Heart left ventricle (tissue), 16 donors: ENCODE data around the gene ZFAND6. TPM values are rescaled to one million over a fixed set of nuclear protein-coding genes. Genes with fewer than 3 reads are reported as not detected.
"Not testable (repeated sequence)": the region's sequence is repeated elsewhere in the genome, so short reads cannot be mapped to it uniquely, and the experiment has no call there.

Experiments used
- ATAC-seq, 4 donors: fragments of 200-7000 bp; cut with Tn5 transposase; one replicate each; pipeline ENCODE4 v1.9.1; 2020 to 2022; ENCODE audit warnings: moderate library complexity in 4 of 4, mild to moderate bottlenecking in 3 of 4, moderate number of reproducible peaks in 1 of 4
- DNase-seq, 5 donors: peaks; one replicate each; pipeline ENCODE4 v3.0.0-alpha.2; 2020
- H3K27ac ChIP-seq, 12 donors: fragments of 200-600 bp; sonication (generic) in 4 of 12; one replicate each; pipeline versions ENCODE4 v1.5.0 to v1.8.0; 2016 to 2022; ENCODE audit warnings: mild to moderate bottlenecking in 2 of 12
- H3K27me3 ChIP-seq, 9 donors: fragments of 200-600 bp; sonication (generic) in 2 of 9; one replicate each; pipeline versions ENCODE4 v1.5.1 to v1.8.0; 2016 to 2022; ENCODE audit warnings: mild to moderate bottlenecking in 3 of 9
- H3K36me3 ChIP-seq, 9 donors: fragments of 200-600 bp; sonication (generic) in 2 of 9; one replicate each; pipeline versions ENCODE4 v1.5.0 to v1.8.0; 2018 to 2022; ENCODE audit warnings: mild to moderate bottlenecking in 2 of 9
- H3K4me1 ChIP-seq, 12 donors: fragments of 200-600 bp; sonication (generic) in 4 of 12; one replicate each; pipeline versions ENCODE4 v1.5.0 to v1.8.0; 2016 to 2022; ENCODE audit warnings: mild to moderate bottlenecking in 3 of 12
- H3K4me3 ChIP-seq, 12 donors: fragments of 200-600 bp; sonication (generic) in 4 of 12; one replicate each; pipeline versions ENCODE4 v1.5.0 to v1.8.0; 2017 to 2022; ENCODE audit warnings: mild to moderate bottlenecking in 9 of 12, moderate library complexity in 4 of 12
- H3K9me3 ChIP-seq, 12 donors: fragments of 200-600 bp; sonication (generic) in 4 of 12; one replicate each; pipeline versions ENCODE4 v1.5.0 to v1.8.0; 2016 to 2022; ENCODE audit warnings: mild to moderate bottlenecking in 1 of 12
- POLR2A ChIP-seq, 2 donors: fragments of 450-650 bp; IDR thresholded peaks; one replicate each; pipeline ENCODE4 v1.6.1; 2017; ENCODE audit warnings: antibody characterized with exemption in 2 of 2, mild to moderate bottlenecking in 2 of 2, moderate library complexity in 2 of 2
- WGBS, 4 donors: extraction: QIAGEN DNeasy Blood & Tissue Kit in 2 of 4; methylation state at CpG; one replicate each; pipeline versions ENCODE4 v1.1.5 to v1.1.7; 2013 to 2018; 5-methylcytosine and 5-hydroxymethylcytosine counted together
- intact Hi-C, 10 donors: fragments of 100-400 bp; cut with DNase I; formaldehyde crosslinking; loops; one replicate each; pipeline versions ENCODE4 v1.11.1 to v1.14.2; 2022
- polyA plus RNA-seq, 2 donors: library from polyadenylated mRNA; stranded (reverse); fragments of 200-250 nt; gene quantifications; one replicate each; pipeline ENCODE4 v1.2.3, GENCODE V29; 2013
- total RNA-seq, 9 donors: library from RNA; depleted of rRNA in 2 of 9; stranded (reverse); fragments of >200 nt in 2 of 9; fragmentation: NEBNext Ultra II Directional in 3 of 9; extraction: Animal tissue kit (Norgen Biotek cat#: 25700) in 3 of 9; gene quantifications; one replicate each; pipeline versions ENCODE4 v1.1.0 to v1.2.4, GENCODE V29; 2016 to 2023
- TF ChIP-seq, protein P1 (sequence below), 12 donors: fragments of 200-600 bp; sonication (generic) in 4 of 12; IDR thresholded peaks; one replicate each; pipeline versions ENCODE4 v1.5.0 to v1.8.0; 2018 to 2022; ENCODE audit warnings: antibody characterized with exemption in 12 of 12, mild to moderate bottlenecking in 5 of 12
- donor health status: ischemic (EF 13 %, LVEDD 7.1; RV severe dilation, severe dysfunction).
- donor health status: healthy with polysubstance abuse.
- donor health status: DM: no; HTN: yes; CAD: no.
- donor health status: DM: no; HTN: no; CAD: no.
- donor health status: ischemic (EF 25% LVEDD 6.9; RV normal size, moderate dysfunction).
- donor health status: ischemic (EF 25% LVEDD 5.7; RV mildly dilated, moderate dysfunction).
- donor health status: healthy.
- donor health status: DM: yes; HTN: yes; CAD: no.
- donor health status: ischemic (EF 35%, LVEDD 5.7; RV mildly dilated, moderate dysfunction).
- donor health status: nonischemic (EF 11% LVEDD 7.7; RV severe dilation, severe dysfunction).
- donor health status: DM: yes; HTN: yes; CAD: no.
- donor health status: PGD.
- donor health status: ischemic (EF 29% LVEDD 5.4; RV normal size, mild dysfunction).
- donor health status: nonischemic (EF 23%, LVEDD 6.1; RV moderate dilation, normal function).

The ZFAND6 gene
- total and polyA plus RNA-seq, 11 donors, result 43.4 to 105 (median 79.9) TPM

DNA sequence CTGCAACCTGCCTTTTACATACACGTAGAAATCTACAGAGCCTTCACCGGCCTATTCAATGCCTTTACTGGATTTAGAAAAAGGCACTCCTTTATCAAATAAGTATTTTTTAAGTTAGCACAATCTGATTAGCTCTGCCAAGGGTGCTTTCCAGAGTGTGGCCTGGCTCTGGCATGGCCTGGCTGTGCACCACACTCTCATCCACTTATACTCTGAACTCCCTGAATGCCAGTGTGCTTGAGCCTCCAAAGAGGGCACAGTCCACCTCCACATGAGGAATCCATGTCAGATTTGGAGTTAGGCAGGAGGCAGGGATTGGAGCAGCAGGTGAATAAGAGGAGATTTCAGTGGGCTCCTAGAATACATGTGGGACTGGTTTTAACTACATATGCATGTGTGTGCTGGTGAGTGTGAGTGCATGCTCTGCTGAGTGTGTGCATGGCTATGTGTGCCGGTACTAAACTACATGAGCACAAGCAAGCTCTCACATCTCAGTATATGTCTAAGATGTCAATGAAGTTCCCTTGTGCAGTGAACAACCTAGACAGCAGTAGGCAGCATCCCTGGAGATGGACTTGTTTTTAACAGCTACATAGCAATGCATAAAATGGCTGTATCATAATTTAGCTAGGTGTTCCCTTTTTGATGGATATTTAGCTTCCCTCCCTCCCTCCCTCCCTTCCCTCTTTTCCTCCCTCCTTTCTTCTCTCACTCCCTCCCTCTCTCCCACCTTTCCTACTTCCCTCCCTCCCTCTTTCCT, 17.8 kb upstream of the ZFAND6 start:
- Histone ChIP-seq H3K27ac (no peak overlapping the region), H3K4me3 (no peak overlapping the region), H3K9me3 (no peaks in the 10 kb centered on the region), H3K4me1 (no peaks in the 10 kb centered on the region), H3K36me3 (no peaks in the 10 kb centered on the region), H3K27me3 (no peaks in the 10 kb centered on the region)
- WGBS, 4 donors, result 81 to 88% (median 87%) methylated on average over 3 of the region's 3 CpGs
- intact Hi-C loops, result no loop called here
- ATAC-seq (peak in 1 of 4 donors; percentile 67), DNase-seq (no peak)
- TF ChIP-seq, protein P1, sequence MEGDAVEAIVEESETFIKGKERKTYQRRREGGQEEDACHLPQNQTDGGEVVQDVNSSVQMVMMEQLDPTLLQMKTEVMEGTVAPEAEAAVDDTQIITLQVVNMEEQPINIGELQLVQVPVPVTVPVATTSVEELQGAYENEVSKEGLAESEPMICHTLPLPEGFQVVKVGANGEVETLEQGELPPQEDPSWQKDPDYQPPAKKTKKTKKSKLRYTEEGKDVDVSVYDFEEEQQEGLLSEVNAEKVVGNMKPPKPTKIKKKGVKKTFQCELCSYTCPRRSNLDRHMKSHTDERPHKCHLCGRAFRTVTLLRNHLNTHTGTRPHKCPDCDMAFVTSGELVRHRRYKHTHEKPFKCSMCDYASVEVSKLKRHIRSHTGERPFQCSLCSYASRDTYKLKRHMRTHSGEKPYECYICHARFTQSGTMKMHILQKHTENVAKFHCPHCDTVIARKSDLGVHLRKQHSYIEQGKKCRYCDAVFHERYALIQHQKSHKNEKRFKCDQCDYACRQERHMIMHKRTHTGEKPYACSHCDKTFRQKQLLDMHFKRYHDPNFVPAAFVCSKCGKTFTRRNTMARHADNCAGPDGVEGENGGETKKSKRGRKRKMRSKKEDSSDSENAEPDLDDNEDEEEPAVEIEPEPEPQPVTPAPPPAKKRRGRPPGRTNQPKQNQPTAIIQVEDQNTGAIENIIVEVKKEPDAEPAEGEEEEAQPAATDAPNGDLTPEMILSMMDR (IDR thresholded peaks at IDR 0.05), result no peak
- TF ChIP-seq POLR2A (IDR thresholded peaks at IDR 0.05), result no peak

- DNase-seq (no peak), ATAC-seq (no peak)
- 60 to 66% (median 64%) methylated on average over 1 of the region's 1 CpG for WGBS, 4 donors
- TF ChIP-seq, protein P1 (IDR thresholded peaks at IDR 0.05), result no peak
- TF ChIP-seq POLR2A (IDR thresholded peaks at IDR 0.05), result no peak
- Histone ChIP-seq H3K4me1 (no peaks in the 10 kb centered on the region), H3K27ac (no peak overlapping the region), H3K4me3 (no peak overlapping the region), H3K27me3 (no peaks in the 10 kb centered on the region), H3K9me3 (no peaks in the 10 kb centered on the region), H3K36me3 (no peaks in the 10 kb centered on the region)
- intact Hi-C loops, result no loop called here
These were observed 16.9 kb upstream of the ZFAND6 start for GRCh38 chr15:80042568-80042967.

- H3K9me3 ChIP-seq, ATAC-seq, DNase-seq, H3K27ac ChIP-seq, H3K27me3 ChIP-seq, intact Hi-C loops, H3K4me3 ChIP-seq, H3K36me3 ChIP-seq, H3K4me1 ChIP-seq: not testable (repeated sequence)
- 92 to 94% (median 93%) methylated on average over 10 of the region's 10 CpGs for WGBS, 4 donors
These were observed 14.3 kb upstream of the ZFAND6 start for GRCh38 chr15:80045219-80045618.

GRCh38 chr15:80049046-80049445, 10.4 kb upstream of the ZFAND6 start:
- H3K27ac ChIP-seq, result no peak overlapping the region
- ATAC-seq, result no peak
- TF ChIP-seq, protein P1 (IDR thresholded peaks at IDR 0.05), result no peak
- no peak for TF ChIP-seq POLR2A (IDR thresholded peaks at IDR 0.05)
- no peak overlapping the region for H3K4me3 ChIP-seq
- intact Hi-C loops, result no loop called here
- no peaks in the 10 kb centered on the region for H3K4me1 ChIP-seq
- DNase-seq, result no peak
- WGBS, 4 donors, result 42 to 53% (median 50%) methylated on average over 2 of the region's 2 CpGs
- no peaks in the 10 kb centered on the region for H3K9me3 ChIP-seq
- no peaks in the 10 kb centered on the region for H3K36me3 ChIP-seq
- no peaks in the 10 kb centered on the region for H3K27me3 ChIP-seq
